IMR-90 (cell line): Measurements from ENCODE around the gene MOB3A. TPM values are rescaled to one million over a fixed set of nuclear protein-coding genes. Genes with fewer than 3 reads are reported as not detected.
A peak's percentile ranks its signal among the peaks of the same experiment; 100 is the strongest.

Source experiments
- ATAC-seq: fragments of 200-7000 bp; cut with Tn5 transposase; 2 replicates; pipeline ENCODE4 v1.9.1; 2020; ENCODE audit warnings: low read depth, mild to moderate bottlenecking, moderate library complexity
- BruUV-seq: library from RNA; stranded (reverse); fragments of 400-500 nt; replicated peaks from 2 replicates; lab custom pipeline; 2021; lab: Mats Ljungman, UMichigan
- CTCF ChIA-PET: fragments of 300-600 bp; formaldehyde crosslinking; extraction: SDS; loops from one replicate; lab custom pipeline; 2021; ENCODE audit warnings: antibody characterized with exemption; lab: Yijun Ruan, JAX
- POLR2A ChIA-PET: fragments of 300-600 bp; sonication (Branson Sonifier 250); formaldehyde crosslinking; loops from one replicate; lab custom pipeline; 2022; ENCODE audit warnings: antibody characterized with exemption; ENCODE audit not compliant: unreplicated experiment; lab: Charles Lee
- DNase-seq: peaks from one replicate; pipeline ENCODE4 v3.0.0; 2013
- H2AFZ ChIP-seq: replicated peaks from 2 replicates; pipeline ENCODE3; 2013; ENCODE audit warnings: low read length, mild to moderate bottlenecking; ENCODE audit not compliant: poor library complexity
- H2AK5ac ChIP-seq: 2 replicates; pipeline ENCODE4 v1.6.1; 2013; ENCODE audit warnings: low read depth, low read length, inconsistent platforms
- H2AK9ac ChIP-seq: replicated peaks from 2 replicates; pipeline ENCODE3; 2013; ENCODE audit warnings: mild to moderate bottlenecking, low read depth, low read length, moderate library complexity; ENCODE audit not compliant: poor library complexity
- H2BK120ac ChIP-seq: 2 replicates; pipeline ENCODE4 v1.6.1; 2013; ENCODE audit warnings: low read depth, low read length, inconsistent platforms
- H2BK15ac ChIP-seq: 3 replicates; pipeline ENCODE4 v1.6.1; 2013; ENCODE audit warnings: low read depth, low read length, inconsistent platforms
- H2BK20ac ChIP-seq: 2 replicates; pipeline ENCODE4 v1.6.1; 2013; ENCODE audit warnings: low read depth, mild to moderate bottlenecking, inconsistent platforms, low read length, moderate library complexity
- H2BK5ac ChIP-seq: 2 replicates; pipeline ENCODE4 v1.6.1; 2013; ENCODE audit warnings: mild to moderate bottlenecking, low read depth, low read length, inconsistent platforms; ENCODE audit not compliant: poor library complexity, severe bottlenecking
- H3K14ac ChIP-seq: replicated peaks from 2 replicates; pipeline ENCODE4 v1.6.1; 2013; ENCODE audit warnings: low read depth, low read length, inconsistent platforms
- H3K18ac ChIP-seq: 2 replicates; pipeline ENCODE4 v1.6.1; 2013; ENCODE audit warnings: low read depth, low read length, control low read depth
- H3K23ac ChIP-seq: 2 replicates; pipeline ENCODE4 v1.6.1; 2013; ENCODE audit warnings: low read depth, low read length, inconsistent platforms
- H3K27ac ChIP-seq: 2 replicates; pipeline ENCODE4 v1.5.1; 2013; ENCODE audit warnings: mild to moderate bottlenecking, control low read depth, low read length; ENCODE audit not compliant: insufficient read depth
- H3K27me3 ChIP-seq: 2 replicates; pipeline ENCODE4 v1.6.1; 2013; ENCODE audit warnings: low read length; ENCODE audit not compliant: control insufficient read depth, insufficient read depth
- H3K36me3 ChIP-seq: 2 replicates; pipeline ENCODE4 v1.6.1; 2013; ENCODE audit warnings: low read length, mixed read lengths; ENCODE audit not compliant: control insufficient read depth, insufficient read depth
- H3K4ac ChIP-seq: 2 replicates; pipeline ENCODE4 v1.6.1; 2013; ENCODE audit warnings: low read depth, low read length, inconsistent platforms
- H3K4me1 ChIP-seq: 2 replicates; pipeline ENCODE4 v1.6.1; 2013; ENCODE audit warnings: low read length, mixed read lengths; ENCODE audit not compliant: control insufficient read depth, insufficient read depth
- H3K4me2 ChIP-seq: 2 replicates; pipeline ENCODE4 v1.6.1; 2013; ENCODE audit warnings: low read depth, mild to moderate bottlenecking, control low read depth, low read length, moderate library complexity
- H3K4me3 ChIP-seq: 2 replicates; pipeline ENCODE4 v1.5.1; 2013; ENCODE audit warnings: low read depth, mild to moderate bottlenecking, control low read depth, low read length, moderate library complexity; ENCODE audit not compliant: insufficient read depth
- H3K56ac ChIP-seq: 2 replicates; pipeline ENCODE4 v1.6.1; 2013; ENCODE audit warnings: low read length, inconsistent platforms; ENCODE audit not compliant: insufficient read depth; ENCODE audit errors: extremely low read depth
- H3K79me1 ChIP-seq, 2 experiments: 2 replicates each; pipeline ENCODE4 v1.6.1; 2013; ENCODE audit warnings: low read length in 2 of 2, inconsistent platforms in 1 of 2, low read depth in 1 of 2
- H3K9ac ChIP-seq: 2 replicates; pipeline ENCODE4 v1.6.1; 2013; ENCODE audit warnings: low read depth, low read length, control low read depth
- H3K9me1 ChIP-seq: 2 replicates; pipeline ENCODE4 v1.6.1; 2013; ENCODE audit warnings: low read length, inconsistent platforms; ENCODE audit not compliant: insufficient read depth
- H3K9me3 ChIP-seq: 2 replicates; pipeline ENCODE4 v1.6.1; 2013; ENCODE audit warnings: low read length; ENCODE audit not compliant: control insufficient read depth, insufficient read depth
- H4K20me1 ChIP-seq: 2 replicates; pipeline ENCODE4 v1.6.1; 2013; ENCODE audit warnings: low read length, inconsistent platforms; ENCODE audit not compliant: insufficient read depth
- H4K5ac ChIP-seq: 2 replicates; pipeline ENCODE4 v1.6.1; 2013; ENCODE audit warnings: mild to moderate bottlenecking, low read depth, low read length, control low read depth
- H4K8ac ChIP-seq, 2 experiments: 2 replicates each; pipeline ENCODE4 v1.6.1; 2013; ENCODE audit warnings: low read depth in 2 of 2, low read length in 2 of 2, control low read depth in 1 of 2, inconsistent platforms in 1 of 2
- H4K91ac ChIP-seq: 2 replicates; pipeline ENCODE4 v1.6.1; 2013; ENCODE audit warnings: low read depth, low read length, inconsistent platforms; ENCODE audit not compliant: insufficient read depth
- CEBPB ChIP-seq: IDR thresholded peaks from 2 replicates; pipeline ENCODE4 v1.6.1; 2012; ENCODE audit warnings: low read depth, low read length, improper control_type of control experiment
- CHD1 ChIP-seq: IDR thresholded peaks from 2 replicates; pipeline ENCODE4 v1.6.1; 2012; ENCODE audit warnings: low read depth, low read length, improper control_type of control experiment
- MAZ ChIP-seq: IDR thresholded peaks from 2 replicates; pipeline ENCODE4 v1.6.1; 2012; ENCODE audit warnings: low read depth, mild to moderate bottlenecking, low read length, improper control_type of control experiment, moderate library complexity, borderline replicate concordance
- POLR2A ChIP-seq: IDR thresholded peaks from 2 replicates; pipeline ENCODE4 v1.6.1; 2012; ENCODE audit warnings: mild to moderate bottlenecking, low read depth, low read length
- WGBS, 2 experiments: methylation state at CpG; one replicate each; pipeline versions ENCODE4 v1.1.5 to v1.1.7; 2013; ENCODE audit warnings: missing lambda C conversion rate in 2 of 2; ENCODE audit not compliant: insufficient read length in 1 of 2; ENCODE audit errors: extremely low coverage in 2 of 2; 5-methylcytosine and 5-hydroxymethylcytosine counted together
- dilution Hi-C: fragments of 300-500 bp; cut with HindIII; formaldehyde crosslinking; loops from one replicate; pipeline ENCODE4 v1.14.3; 2018; ENCODE audit warnings: low sequenced_read_pairs; ENCODE audit not compliant: unreplicated experiment
- in situ Hi-C: fragments of 300-500 bp; cut with MboI; formaldehyde crosslinking; loops from 3 replicates; pipeline ENCODE4 v1.14.3; 2019; ENCODE audit warnings: low sequenced_read_pairs, inconsistent platforms, mixed read lengths
- intact Hi-C: fragments of 100-400 bp; cut with micrococcal nuclease; formaldehyde crosslinking; loops from 2 replicates; pipeline ENCODE4 v1.10.0; 2022
- polyA plus RNA-seq, 3 experiments: library from polyadenylated mRNA; depleted of rRNA; stranded (reverse); fragments of >200 nt; gene quantifications; 2 replicates each; pipeline ENCODE4 v1.2.3, GENCODE V29; 2012; ENCODE audit warnings: low replicate concordance in 1 of 3
- total RNA-seq: library from RNA; depleted of rRNA; stranded (reverse); fragments of >200 nt; gene quantifications from 2 replicates; pipeline ENCODE4 v1.2.3, GENCODE V29; 2012
- TF ChIP-seq, protein P1 (sequence below): conservative IDR thresholded peaks from 2 replicates; pipeline ENCODE4 v1.5.1; 2012; ENCODE audit warnings: mild to moderate bottlenecking, low read depth, low read length, improper control_type of control experiment

The MOB3A gene
- total and polyA plus RNA-seq, 2 of the 4 experiments (the other 2 are of a cell fraction): 9.3 to 26.5 TPM

DNA sequence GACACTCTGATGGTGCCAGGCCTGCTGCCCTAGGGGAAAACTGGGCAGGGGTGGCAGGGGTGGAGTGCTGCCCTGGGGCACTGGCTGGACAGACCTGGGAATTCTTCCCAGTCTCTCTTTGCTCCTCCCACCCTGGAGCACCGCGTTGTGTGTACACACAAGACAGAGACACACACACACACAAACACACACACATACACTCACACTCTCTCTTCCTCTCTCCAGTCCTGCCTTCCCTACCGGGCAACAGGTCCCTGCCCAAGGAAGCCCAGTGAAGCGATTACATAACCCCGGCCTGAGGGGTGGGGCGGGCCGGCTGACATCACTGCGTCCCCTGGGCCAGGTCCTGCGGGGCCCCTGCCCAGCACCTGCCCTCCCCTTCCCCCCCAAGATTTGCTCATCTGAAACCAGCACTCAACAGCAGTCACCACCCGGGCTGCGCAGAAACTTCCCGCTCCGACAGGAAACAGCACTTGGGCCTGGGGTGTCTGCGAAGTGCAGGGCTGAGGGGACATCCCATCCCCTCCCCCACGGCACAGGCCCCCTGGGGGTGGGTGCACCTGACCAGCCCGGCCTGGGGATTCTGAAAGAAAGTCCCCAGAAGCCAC lies 46.3 kb downstream of the MOB3A start:
- Histone ChIP-seq H3K27me3 (no peaks in the 10 kb centered on the region), H3K23ac (peak overlapping the region; percentile 63; the same call in 1 of the 2 replicates), H2BK120ac (no peak overlapping the region), H2AFZ (peak overlapping the region; percentile 16), H2AK9ac (peak overlapping the region; percentile 97), H3K18ac (no peak overlapping the region), H2BK15ac (no peak overlapping the region), H2BK20ac (no peak overlapping the region), H4K8ac (no peak overlapping the region), H3K36me3 (peaks cover 16% of the 10 kb centered on the region; the same call in 1 of the 2 replicates), H2BK5ac (no peak overlapping the region), H3K14ac (peak overlapping the region; percentile 51; the same call in 1 of the 2 replicates), H3K4me1 (peaks cover 23% of the 10 kb centered on the region), H3K4ac (peak overlapping the region; percentile 55; the same call in 1 of the 2 replicates), H4K20me1 (peaks cover 52% of the 10 kb centered on the region), H4K5ac (no peak overlapping the region), H3K9ac (peak overlapping the region; percentile 80), H3K56ac (no peak overlapping the region), H4K91ac (no peak overlapping the region), H3K9me3 (no peaks in the 10 kb centered on the region), H3K79me1 (peaks cover 5 to 60% of the 10 kb centered on the region in 2 experiments; a peak in 3 of 4 replicates), H3K4me3 (peak overlapping the region; percentile 75), H3K9me1 (peaks cover 4% of the 10 kb centered on the region), H3K4me2 (peak overlapping the region; percentile 67), H2AK5ac (peak overlapping the region; percentile 70; the same call in 1 of the 2 replicates), H3K27ac (peak overlapping the region; percentile 36; the same call in 1 of the 2 replicates)
- dilution Hi-C loops (no loop called here), intact Hi-C loops (no loop called here), in situ Hi-C loops (no loop called here)
- no TSS peak for BruUV-seq
- TF ChIP-seq CHD1 (no peak), MAZ (peak; percentile 33; the same call in 1 of the 2 replicates), POLR2A (no peak), CEBPB (peak; percentile 60)
- TF ChIP-seq, protein P1, sequence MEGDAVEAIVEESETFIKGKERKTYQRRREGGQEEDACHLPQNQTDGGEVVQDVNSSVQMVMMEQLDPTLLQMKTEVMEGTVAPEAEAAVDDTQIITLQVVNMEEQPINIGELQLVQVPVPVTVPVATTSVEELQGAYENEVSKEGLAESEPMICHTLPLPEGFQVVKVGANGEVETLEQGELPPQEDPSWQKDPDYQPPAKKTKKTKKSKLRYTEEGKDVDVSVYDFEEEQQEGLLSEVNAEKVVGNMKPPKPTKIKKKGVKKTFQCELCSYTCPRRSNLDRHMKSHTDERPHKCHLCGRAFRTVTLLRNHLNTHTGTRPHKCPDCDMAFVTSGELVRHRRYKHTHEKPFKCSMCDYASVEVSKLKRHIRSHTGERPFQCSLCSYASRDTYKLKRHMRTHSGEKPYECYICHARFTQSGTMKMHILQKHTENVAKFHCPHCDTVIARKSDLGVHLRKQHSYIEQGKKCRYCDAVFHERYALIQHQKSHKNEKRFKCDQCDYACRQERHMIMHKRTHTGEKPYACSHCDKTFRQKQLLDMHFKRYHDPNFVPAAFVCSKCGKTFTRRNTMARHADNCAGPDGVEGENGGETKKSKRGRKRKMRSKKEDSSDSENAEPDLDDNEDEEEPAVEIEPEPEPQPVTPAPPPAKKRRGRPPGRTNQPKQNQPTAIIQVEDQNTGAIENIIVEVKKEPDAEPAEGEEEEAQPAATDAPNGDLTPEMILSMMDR: no peak
- ATAC-seq (peak; percentile 18), DNase-seq (peak; percentile 61)
- ChIA-PET CTCF (no interaction called here), POLR2A (no interaction called here)
- 8% methylated on average over 2 of the region's 16 CpGs; no CpG with 5 or more reads in 1 of the 2 experiments for WGBS, 2 experiments
